GM18517 (cell line): Measurements from ENCODE around the gene SPRYD4.

Experiments used
- ATAC-seq: cut with Tn5 transposase; IDR thresholded peaks from one replicate; pipeline ENCODE4 v1.9.1; 2021; ENCODE audit warnings: mild to moderate bottlenecking, moderate library complexity; ENCODE audit not compliant: unreplicated experiment

SPRYD4 gene

DNA sequence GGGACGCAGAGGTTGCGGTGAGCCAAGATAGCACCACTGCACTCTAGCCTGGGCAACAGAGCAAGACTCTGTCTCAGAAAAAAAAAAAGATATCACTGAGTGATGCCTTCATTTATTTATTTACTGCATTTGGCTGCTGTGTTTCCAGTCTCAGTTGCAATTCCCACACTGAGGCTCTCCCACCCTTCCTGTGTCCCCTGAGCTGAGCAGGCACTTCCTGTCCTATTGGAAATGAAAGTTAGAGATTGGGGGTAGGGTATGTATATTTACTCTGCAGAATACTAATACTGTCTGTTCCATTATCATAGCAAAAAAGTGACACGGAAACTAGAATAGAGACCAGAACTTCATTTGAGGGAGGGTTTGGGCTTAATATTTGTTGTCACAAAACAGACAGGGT is 51.7 kb downstream of the SPRYD4 start:
- no peak for ATAC-seq

DNA sequence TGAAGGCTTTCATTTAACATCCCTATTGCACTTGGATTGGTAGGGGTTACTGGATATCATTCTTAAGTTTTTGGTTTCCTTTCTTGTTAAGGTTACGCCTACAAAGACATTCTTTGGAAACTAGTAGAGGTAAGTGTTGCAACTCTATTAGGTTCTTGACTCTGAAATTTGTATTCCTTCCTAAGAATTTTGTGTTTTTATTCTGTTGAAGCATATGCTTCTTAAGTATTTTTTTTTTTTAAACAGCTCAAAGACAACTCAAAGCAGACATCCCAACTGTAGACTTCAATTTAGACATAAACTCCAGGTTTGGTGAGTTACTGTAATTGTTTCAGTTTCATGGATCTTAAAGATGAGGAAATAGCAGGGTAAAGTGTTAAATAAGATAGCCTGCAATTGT is 52.1 kb downstream of the SPRYD4 start:
- ATAC-seq: no peak

DNA sequence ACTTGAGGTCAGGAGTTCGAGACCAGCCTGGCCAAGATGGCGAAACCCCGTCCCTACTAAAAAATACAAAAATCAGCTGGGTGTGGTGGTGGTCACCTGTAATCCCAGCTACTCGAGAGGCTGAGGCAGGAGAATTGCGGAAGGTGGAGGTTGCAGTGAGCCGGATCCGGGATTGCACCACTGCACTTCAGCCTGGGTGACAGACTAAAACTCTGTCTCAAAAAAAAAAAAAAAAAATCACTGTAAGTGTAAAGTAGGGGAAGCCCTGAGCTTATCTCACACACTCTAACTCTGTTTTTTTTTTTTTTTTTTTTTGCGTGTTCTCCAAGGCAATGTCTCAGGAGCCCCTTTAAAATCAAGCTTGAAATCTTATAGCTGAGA is 52.8 kb downstream of the SPRYD4 start:
- no peak for ATAC-seq

DNA sequence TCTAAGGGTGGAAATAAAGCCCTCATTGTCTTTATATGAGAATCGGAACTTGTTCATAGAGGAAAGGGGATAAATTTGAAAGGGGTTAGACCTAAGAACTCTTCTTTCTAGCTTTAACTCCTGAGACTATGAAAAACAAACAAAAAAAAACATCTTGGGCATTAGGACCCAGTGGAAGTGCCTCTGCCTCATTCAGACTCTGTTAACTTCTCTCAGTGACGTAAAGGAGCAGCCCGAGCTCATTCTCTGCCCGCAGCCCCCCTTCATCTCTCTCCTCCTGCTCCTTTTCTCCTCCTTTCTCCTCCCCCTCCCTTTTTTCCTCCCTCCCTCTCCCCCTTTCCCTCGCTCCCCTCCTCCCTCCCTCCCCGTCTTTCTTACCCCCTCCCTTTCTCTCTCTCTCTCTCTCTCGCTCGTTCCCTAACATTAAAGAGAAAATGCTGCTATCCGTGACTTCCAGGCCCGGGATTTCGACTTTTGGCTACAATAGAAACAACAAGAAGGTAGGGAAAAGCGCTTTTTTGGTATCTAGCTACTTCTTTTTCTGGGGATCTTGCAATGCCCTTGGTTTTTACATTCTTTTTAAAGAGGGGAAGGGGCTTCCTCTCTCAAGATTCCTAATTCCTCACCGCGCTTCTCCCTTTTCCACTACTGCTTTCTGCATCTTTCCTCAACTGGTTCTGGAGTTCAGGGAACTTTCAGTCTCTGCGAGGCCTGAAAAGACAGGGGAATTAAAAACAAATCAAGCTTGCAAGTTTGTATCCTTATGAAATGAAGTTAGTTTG is 53.4 kb downstream of the SPRYD4 start, which contains the start of gene RBMS2:
RBMS2 (plus strand) TSS at position 231 of the 782 bp plus-strand sequence; CDS start at position 435, 204 bp downstream.
- no peak for ATAC-seq

DNA sequence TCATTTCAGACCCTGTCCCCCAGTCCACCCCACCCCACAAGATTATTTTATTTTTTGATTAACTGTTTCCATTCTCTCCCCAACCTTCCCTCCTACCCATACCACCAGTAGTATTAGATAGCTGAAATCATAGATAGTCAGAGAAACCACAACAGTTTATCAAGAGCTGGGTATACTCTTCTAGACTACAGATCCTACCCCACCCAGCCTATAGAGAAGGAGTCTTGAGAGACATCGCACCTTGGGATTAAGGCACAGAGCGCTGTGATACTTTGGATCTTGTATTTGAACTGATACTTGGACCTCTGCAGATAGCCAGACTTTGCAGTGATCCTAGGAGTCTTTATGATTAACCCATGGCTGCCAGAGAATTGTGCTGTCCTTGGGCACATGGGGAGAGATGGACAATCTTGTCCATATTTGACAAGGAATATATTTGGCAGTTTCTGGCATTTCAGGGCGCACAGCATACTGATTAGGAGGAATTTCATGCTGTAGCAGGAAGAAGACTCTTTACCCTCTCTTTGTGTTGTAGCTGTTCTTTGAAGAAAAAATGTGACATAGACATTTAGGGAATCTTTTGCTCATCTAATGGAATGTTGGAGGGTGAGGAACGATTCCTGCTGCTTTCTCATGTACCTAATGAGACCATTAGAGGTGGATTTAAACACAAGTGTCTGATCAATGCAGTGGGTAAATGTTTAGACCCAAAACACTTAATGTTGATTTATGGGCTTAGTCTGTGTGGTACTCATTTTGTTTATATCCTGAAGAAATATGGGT is 54.2 kb downstream of the SPRYD4 start:
- ATAC-seq: no peak

DNA sequence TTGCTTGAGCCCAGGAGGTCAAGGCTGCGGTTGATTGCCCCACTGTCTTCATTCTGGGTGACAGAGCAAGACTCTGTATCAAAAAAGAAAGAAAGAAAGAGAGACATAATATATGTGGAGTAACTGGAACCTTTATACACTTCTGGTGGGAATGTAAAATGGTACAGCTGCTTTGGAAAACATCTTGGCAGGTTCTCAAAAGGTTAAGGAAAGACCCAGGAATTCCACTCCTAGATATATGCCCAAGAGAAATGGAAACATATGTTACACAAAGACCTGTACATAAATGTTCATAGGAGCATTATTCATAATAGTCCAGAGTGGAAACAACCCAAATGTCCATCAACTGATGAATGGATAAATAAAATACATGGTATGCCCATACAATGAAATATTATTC is 60.5 kb downstream of the SPRYD4 start:
- ATAC-seq: no peak
